GM23338 (cell line): ENCODE results near the gene SCYGR8. TPM values are rescaled to one million over a fixed set of nuclear protein-coding genes. Genes with fewer than 3 reads are reported as not detected.

Experiments used
- ATAC-seq: fragments of 200-7000 bp; cut with Tn5 transposase; 3 replicates; pipeline ENCODE4 v1.9.1; 2020
- DNase-seq: peaks from one replicate; pipeline ENCODE4 v3.0.0-alpha.2; 2015; ENCODE audit warnings: low spot score
- H2AFZ ChIP-seq: fragments of 200-600 bp; sonication (generic); 2 replicates; pipeline ENCODE4 v1.8.0; 2016; ENCODE audit warnings: antibody characterized with exemption, mild to moderate bottlenecking, moderate library complexity
- H3F3A ChIP-seq: fragments of 200-600 bp; sonication (generic); replicated peaks from 2 replicates; pipeline ENCODE4 v1.8.0; 2017; ENCODE audit warnings: antibody characterized with exemption, mixed run types, low read depth
- H3K27ac ChIP-seq: fragments of 200-600 bp; sonication (generic); 2 replicates; pipeline ENCODE4 v1.6.1; 2016; ENCODE audit warnings: low read depth
- H3K27me3 ChIP-seq: fragments of 200-600 bp; sonication (generic); 2 replicates; pipeline ENCODE4 v1.8.0; 2016; ENCODE audit warnings: mild to moderate bottlenecking, mixed run types, moderate library complexity; ENCODE audit not compliant: insufficient read depth
- H3K36me3 ChIP-seq: fragments of 200-600 bp; sonication (generic); 2 replicates; pipeline ENCODE4 v1.8.0; 2016; ENCODE audit warnings: mild to moderate bottlenecking; ENCODE audit not compliant: insufficient read depth
- H3K4me1 ChIP-seq: fragments of 200-600 bp; sonication (generic); 2 replicates; pipeline ENCODE4 v1.8.0; 2016; ENCODE audit warnings: mild to moderate bottlenecking, moderate library complexity; ENCODE audit not compliant: insufficient read depth
- H3K4me2 ChIP-seq: fragments of 200-600 bp; sonication (generic); 2 replicates; pipeline ENCODE4 v1.7.1; 2017; ENCODE audit warnings: mixed run types
- H3K4me3 ChIP-seq: fragments of 200-600 bp; sonication (generic); 2 replicates; pipeline ENCODE4 v1.6.1; 2016; ENCODE audit warnings: mixed run types
- H3K79me2 ChIP-seq: fragments of 200-600 bp; sonication (generic); replicated peaks from 2 replicates; pipeline ENCODE4 v1.8.0; 2017; ENCODE audit warnings: mild to moderate bottlenecking; ENCODE audit not compliant: insufficient read depth
- H3K9me2 ChIP-seq: fragments of 200-600 bp; sonication (generic); 2 replicates; pipeline ENCODE4 v1.8.0; 2017; ENCODE audit not compliant: insufficient read depth
- H4K20me1 ChIP-seq: fragments of 200-600 bp; sonication (generic); replicated peaks from 2 replicates; pipeline ENCODE4 v1.8.0; 2017; ENCODE audit warnings: mild to moderate bottlenecking; ENCODE audit not compliant: insufficient read depth
- H3K27ac Mint-ChIP-seq: 2 replicates; pipeline ENCODE4 v1.8.0; 2020; ENCODE audit warnings: inconsistent platforms, mild to moderate bottlenecking, moderate library complexity, mixed read lengths
- H3K27me3 Mint-ChIP-seq: 3 replicates; pipeline ENCODE4 v1.8.0; 2022; ENCODE audit warnings: low read depth, mild to moderate bottlenecking, moderate library complexity, mixed read lengths, inconsistent platforms; ENCODE audit not compliant: insufficient read depth, poor library complexity
- H3K36me3 Mint-ChIP-seq: 3 replicates; pipeline ENCODE4 v1.8.0; 2021; ENCODE audit warnings: low read depth, mild to moderate bottlenecking, inconsistent platforms, moderate library complexity, mixed read lengths
- H3K4me1 Mint-ChIP-seq: 3 replicates; pipeline ENCODE4 v1.8.0; 2020; ENCODE audit warnings: mild to moderate bottlenecking, inconsistent platforms, mixed read lengths
- H3K4me3 Mint-ChIP-seq: 3 replicates; pipeline ENCODE4 v1.8.0; 2021; ENCODE audit warnings: moderate library complexity, mild to moderate bottlenecking, inconsistent platforms, mixed read lengths
- H3K9me3 Mint-ChIP-seq: 3 replicates; pipeline ENCODE4 v1.8.0; 2020; ENCODE audit warnings: moderate library complexity, mild to moderate bottlenecking, inconsistent platforms, mixed read lengths
- CREB1 ChIP-seq: fragments of 250-450 bp; sonication (Bioruptor Pico); IDR thresholded peaks from 2 replicates; pipeline ENCODE4 v1.5.0; 2020; ENCODE audit warnings: low read depth, mild to moderate bottlenecking, moderate library complexity
- EZH2 ChIP-seq: fragments of 200-600 bp; sonication (generic); IDR thresholded peaks from one replicate; pipeline ENCODE4 v1.8.0; 2017; ENCODE audit warnings: antibody characterized with exemption, mild to moderate bottlenecking, low read depth; ENCODE audit not compliant: unreplicated experiment
- EZH2phosphoT487 ChIP-seq: fragments of 200-600 bp; sonication (generic); IDR thresholded peaks from one replicate; pipeline ENCODE4 v1.8.1; 2018; ENCODE audit warnings: antibody characterized with exemption; ENCODE audit not compliant: unreplicated experiment
- JUNB ChIP-seq: IDR thresholded peaks from one replicate; pipeline ENCODE4 v1.6.1; 2016; ENCODE audit warnings: antibody characterized with exemption; ENCODE audit not compliant: unreplicated experiment
- NANOG ChIP-seq: IDR thresholded peaks from 2 replicates; pipeline ENCODE4 v1.6.1; 2016; ENCODE audit warnings: antibody characterized with exemption, borderline replicate concordance
- POLR2AphosphoS5 ChIP-seq: IDR thresholded peaks from 2 replicates; pipeline ENCODE4 v1.6.1; 2016; ENCODE audit warnings: antibody characterized with exemption, low read depth
- STAT1 ChIP-seq: IDR thresholded peaks from one replicate; pipeline ENCODE4 v1.6.1; 2016; ENCODE audit warnings: antibody characterized with exemption; ENCODE audit not compliant: unreplicated experiment
- ZNF114 ChIP-seq: fragments of 250-450 bp; sonication (Bioruptor Pico); IDR thresholded peaks from 2 replicates; pipeline ENCODE4 v1.5.0; 2020; ENCODE audit warnings: mild to moderate bottlenecking, moderate library complexity
- ZNF331 ChIP-seq: fragments of 250-450 bp; sonication (Bioruptor Pico); IDR thresholded peaks from 2 replicates; pipeline ENCODE4 v1.5.0; 2020; ENCODE audit warnings: low read depth, mild to moderate bottlenecking, moderate library complexity
- polyA plus RNA-seq: library from polyadenylated mRNA; unstranded; fragments of >200 nt; fragmentation: Nextera tagmentation; extraction: Ambion mirVana; gene quantifications from 2 replicates; pipeline ENCODE4 v1.2.1, GENCODE V29; 2016
- total RNA-seq: library from RNA; depleted of rRNA; stranded (reverse); fragments of >200 nt; shearing (Covaris generic); gene quantifications from 2 replicates; pipeline ENCODE4 v1.2.3, GENCODE V29; 2014
- TF ChIP-seq, protein P1 (sequence below): IDR thresholded peaks from 2 replicates; pipeline ENCODE4 v1.6.1; 2016; ENCODE audit warnings: antibody characterized with exemption
- TF ChIP-seq, protein P2 (sequence below): IDR thresholded peaks from one replicate; pipeline ENCODE4 v1.6.1; 2018; ENCODE audit warnings: antibody characterized with exemption; ENCODE audit not compliant: unreplicated experiment
- TF ChIP-seq, protein P3 (sequence below), 2 experiments: fragments of 200-600 bp in 1 of 2; sonication (generic) in 1 of 2; conservative IDR thresholded peaks; 2 replicates each; pipeline versions ENCODE4 v1.5.1 to v1.6.1; 2016 to 2017; ENCODE audit warnings: antibody characterized with exemption in 2 of 2, low read depth in 2 of 2, mild to moderate bottlenecking in 2 of 2, moderate library complexity in 1 of 2

The SCYGR8 gene
- total and polyA plus RNA-seq, 2 experiments from 2014 or later: not detected

DNA sequence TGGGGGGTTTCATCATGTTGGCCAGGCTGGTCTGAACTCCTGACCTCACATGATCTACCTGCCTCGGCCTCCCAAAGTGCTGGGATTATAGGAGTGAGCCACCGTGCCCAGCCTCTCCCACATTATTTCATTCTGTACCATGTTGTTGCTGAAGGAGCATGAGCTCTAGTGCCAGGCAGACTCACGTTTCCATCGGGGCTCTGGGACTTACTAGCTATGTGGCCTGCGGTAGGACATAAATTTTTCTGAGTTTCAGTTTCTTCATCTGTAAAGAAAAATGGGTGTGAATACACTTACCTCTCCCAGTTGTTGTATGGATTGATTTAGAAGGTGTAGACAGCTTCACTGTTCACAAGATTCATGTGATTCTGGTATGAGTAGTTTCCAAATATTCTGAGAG lies 37.1 kb downstream of the SCYGR8 start:
- no peaks in the 10 kb centered on the region for H3K27me3 Mint-ChIP-seq

DNA sequence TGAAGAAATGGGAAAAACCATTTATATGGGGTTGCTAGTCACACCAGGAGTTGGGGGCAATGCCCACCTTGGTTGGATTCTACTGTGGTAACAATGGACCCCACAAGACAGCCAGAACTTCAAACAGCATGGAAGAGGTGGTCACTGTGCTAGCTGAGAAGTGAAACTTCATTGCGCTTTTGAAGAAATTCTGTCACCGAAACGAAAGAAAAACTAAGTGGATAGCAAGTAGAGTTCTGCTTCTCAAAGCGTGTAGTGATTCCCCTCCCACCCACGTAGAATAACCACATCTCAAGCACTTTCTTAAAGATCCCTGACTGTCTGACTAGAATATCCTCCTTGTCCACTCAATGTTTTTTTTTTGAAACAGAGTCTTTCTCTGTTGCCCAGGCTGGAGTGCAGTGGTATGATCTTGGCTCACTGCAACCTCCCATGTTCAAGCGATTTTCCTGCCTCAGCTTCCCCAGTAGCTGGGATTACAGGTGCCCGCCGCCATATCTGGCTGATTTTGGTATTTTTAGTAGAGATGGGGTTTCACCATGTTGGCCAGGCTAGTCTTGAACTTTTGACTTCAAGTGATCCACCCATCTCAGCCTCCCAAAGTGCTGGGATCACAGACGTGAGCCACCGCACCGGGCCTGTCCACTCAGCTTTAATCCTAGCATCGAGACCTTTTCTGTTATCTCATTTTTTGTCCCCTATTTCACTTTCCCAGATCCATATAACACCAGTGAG lies 37.9 kb downstream of the SCYGR8 start:
- TF ChIP-seq, protein P1, sequence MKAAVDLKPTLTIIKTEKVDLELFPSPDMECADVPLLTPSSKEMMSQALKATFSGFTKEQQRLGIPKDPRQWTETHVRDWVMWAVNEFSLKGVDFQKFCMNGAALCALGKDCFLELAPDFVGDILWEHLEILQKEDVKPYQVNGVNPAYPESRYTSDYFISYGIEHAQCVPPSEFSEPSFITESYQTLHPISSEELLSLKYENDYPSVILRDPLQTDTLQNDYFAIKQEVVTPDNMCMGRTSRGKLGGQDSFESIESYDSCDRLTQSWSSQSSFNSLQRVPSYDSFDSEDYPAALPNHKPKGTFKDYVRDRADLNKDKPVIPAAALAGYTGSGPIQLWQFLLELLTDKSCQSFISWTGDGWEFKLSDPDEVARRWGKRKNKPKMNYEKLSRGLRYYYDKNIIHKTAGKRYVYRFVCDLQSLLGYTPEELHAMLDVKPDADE: no peak
- TF ChIP-seq EZH2 (no peak), NANOG (no peak), STAT1 (no peak), JUNB (no peak), ZNF114 (no peak), EZH2phosphoT487 (no peak), POLR2AphosphoS5 (no peak), CREB1 (no peak), ZNF331 (CRISPR knock-in tag) (no peak)
- TF ChIP-seq, protein P2, sequence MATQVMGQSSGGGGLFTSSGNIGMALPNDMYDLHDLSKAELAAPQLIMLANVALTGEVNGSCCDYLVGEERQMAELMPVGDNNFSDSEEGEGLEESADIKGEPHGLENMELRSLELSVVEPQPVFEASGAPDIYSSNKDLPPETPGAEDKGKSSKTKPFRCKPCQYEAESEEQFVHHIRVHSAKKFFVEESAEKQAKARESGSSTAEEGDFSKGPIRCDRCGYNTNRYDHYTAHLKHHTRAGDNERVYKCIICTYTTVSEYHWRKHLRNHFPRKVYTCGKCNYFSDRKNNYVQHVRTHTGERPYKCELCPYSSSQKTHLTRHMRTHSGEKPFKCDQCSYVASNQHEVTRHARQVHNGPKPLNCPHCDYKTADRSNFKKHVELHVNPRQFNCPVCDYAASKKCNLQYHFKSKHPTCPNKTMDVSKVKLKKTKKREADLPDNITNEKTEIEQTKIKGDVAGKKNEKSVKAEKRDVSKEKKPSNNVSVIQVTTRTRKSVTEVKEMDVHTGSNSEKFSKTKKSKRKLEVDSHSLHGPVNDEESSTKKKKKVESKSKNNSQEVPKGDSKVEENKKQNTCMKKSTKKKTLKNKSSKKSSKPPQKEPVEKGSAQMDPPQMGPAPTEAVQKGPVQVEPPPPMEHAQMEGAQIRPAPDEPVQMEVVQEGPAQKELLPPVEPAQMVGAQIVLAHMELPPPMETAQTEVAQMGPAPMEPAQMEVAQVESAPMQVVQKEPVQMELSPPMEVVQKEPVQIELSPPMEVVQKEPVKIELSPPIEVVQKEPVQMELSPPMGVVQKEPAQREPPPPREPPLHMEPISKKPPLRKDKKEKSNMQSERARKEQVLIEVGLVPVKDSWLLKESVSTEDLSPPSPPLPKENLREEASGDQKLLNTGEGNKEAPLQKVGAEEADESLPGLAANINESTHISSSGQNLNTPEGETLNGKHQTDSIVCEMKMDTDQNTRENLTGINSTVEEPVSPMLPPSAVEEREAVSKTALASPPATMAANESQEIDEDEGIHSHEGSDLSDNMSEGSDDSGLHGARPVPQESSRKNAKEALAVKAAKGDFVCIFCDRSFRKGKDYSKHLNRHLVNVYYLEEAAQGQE: no peak
- TF ChIP-seq, protein P3, sequence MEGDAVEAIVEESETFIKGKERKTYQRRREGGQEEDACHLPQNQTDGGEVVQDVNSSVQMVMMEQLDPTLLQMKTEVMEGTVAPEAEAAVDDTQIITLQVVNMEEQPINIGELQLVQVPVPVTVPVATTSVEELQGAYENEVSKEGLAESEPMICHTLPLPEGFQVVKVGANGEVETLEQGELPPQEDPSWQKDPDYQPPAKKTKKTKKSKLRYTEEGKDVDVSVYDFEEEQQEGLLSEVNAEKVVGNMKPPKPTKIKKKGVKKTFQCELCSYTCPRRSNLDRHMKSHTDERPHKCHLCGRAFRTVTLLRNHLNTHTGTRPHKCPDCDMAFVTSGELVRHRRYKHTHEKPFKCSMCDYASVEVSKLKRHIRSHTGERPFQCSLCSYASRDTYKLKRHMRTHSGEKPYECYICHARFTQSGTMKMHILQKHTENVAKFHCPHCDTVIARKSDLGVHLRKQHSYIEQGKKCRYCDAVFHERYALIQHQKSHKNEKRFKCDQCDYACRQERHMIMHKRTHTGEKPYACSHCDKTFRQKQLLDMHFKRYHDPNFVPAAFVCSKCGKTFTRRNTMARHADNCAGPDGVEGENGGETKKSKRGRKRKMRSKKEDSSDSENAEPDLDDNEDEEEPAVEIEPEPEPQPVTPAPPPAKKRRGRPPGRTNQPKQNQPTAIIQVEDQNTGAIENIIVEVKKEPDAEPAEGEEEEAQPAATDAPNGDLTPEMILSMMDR (conservative IDR thresholded peaks at IDR 0.05; ENCODE audit: low read depth in 2 of 2): no peak
- H3K27ac Mint-ChIP-seq: no peak overlapping the region
- no peaks in the 10 kb centered on the region for H3K79me2 ChIP-seq
- H3K27me3 ChIP-seq: no peaks in the 10 kb centered on the region
- H3K9me2 ChIP-seq: peaks cover 3% of the 10 kb centered on the region; the same call in 1 of the 2 replicates
- no peak overlapping the region for H3K4me2 ChIP-seq
- H3K4me3 Mint-ChIP-seq: no peak overlapping the region
- no peaks in the 10 kb centered on the region for H3F3A ChIP-seq
- no peaks in the 10 kb centered on the region for H3K4me1 ChIP-seq
- H3K27ac ChIP-seq: no peak overlapping the region
- H2AFZ ChIP-seq: no peak overlapping the region
- no peaks in the 10 kb centered on the region for H3K9me3 Mint-ChIP-seq
- DNase-seq (no peak), ATAC-seq (no peak)
- no peaks in the 10 kb centered on the region for H3K27me3 Mint-ChIP-seq
- no peak overlapping the region for H3K4me3 ChIP-seq
- H3K36me3 ChIP-seq: no peaks in the 10 kb centered on the region
- no peaks in the 10 kb centered on the region; the same call in 2 of the 3 replicates for H3K36me3 Mint-ChIP-seq
- H4K20me1 ChIP-seq: no peaks in the 10 kb centered on the region
- H3K4me1 Mint-ChIP-seq: no peaks in the 10 kb centered on the region; the same call in 2 of the 3 replicates

More for the DNA sequence above, 37.1 kb downstream of the SCYGR8 start:
- no peaks in the 10 kb centered on the region; the same call in 2 of the 3 replicates for H3K4me1 Mint-ChIP-seq
- Histone ChIP-seq H3K79me2 (no peaks in the 10 kb centered on the region), H2AFZ (no peak overlapping the region), H4K20me1 (no peaks in the 10 kb centered on the region), H3K4me3 (no peak overlapping the region), H3K9me2 (no peaks in the 10 kb centered on the region; the same call in 1 of the 2 replicates), H3F3A (no peaks in the 10 kb centered on the region), H3K4me1 (no peaks in the 10 kb centered on the region), H3K27ac (no peak overlapping the region), H3K36me3 (no peaks in the 10 kb centered on the region), H3K4me2 (no peak overlapping the region), H3K27me3 (no peaks in the 10 kb centered on the region)
- no peak overlapping the region for H3K27ac Mint-ChIP-seq
- no peak for DNase-seq
- H3K9me3 Mint-ChIP-seq: no peaks in the 10 kb centered on the region
- TF ChIP-seq, protein P1: no peak
- no peaks in the 10 kb centered on the region; the same call in 2 of the 3 replicates for H3K36me3 Mint-ChIP-seq
- ATAC-seq: no peak
- no peak overlapping the region for H3K4me3 Mint-ChIP-seq
